CD4-positive, alpha-beta memory T cell (primary cell): Measurements from ENCODE around the gene GRM4. TPM values are rescaled to one million over a fixed set of nuclear protein-coding genes. Genes with fewer than 3 reads are reported as not detected.
A peak's percentile ranks its signal among the peaks of the same experiment; 100 is the strongest.

Experiments used
- CTCF ChIA-PET: fragments of 350-600 bp; sonication (Branson Sonifier 250); formaldehyde crosslinking; loops from one replicate; lab custom pipeline; 2021; ENCODE audit warnings: inconsistent platforms; ENCODE audit not compliant: partially characterized antibody; lab: Charles Lee
- POLR2A ChIA-PET: fragments of 350-600 bp; sonication (Branson Sonifier 250); formaldehyde crosslinking; loops from one replicate; lab custom pipeline; 2021; ENCODE audit not compliant: partially characterized antibody; lab: Charles Lee
- DNase-seq, 5 donors: peaks; one replicate each; pipeline versions ENCODE4 v3.0.0 to v3.0.0-alpha.2; 2020 to 2022; ENCODE audit warnings: mixed read lengths in 1 of 5
- H3K27ac ChIP-seq: one replicate; pipeline ENCODE4 v1.7.0; 2013; ENCODE audit warnings: low read depth, low read length
- H3K27me3 ChIP-seq: 2 replicates; pipeline ENCODE4 v1.7.0; 2013; ENCODE audit warnings: mild to moderate bottlenecking, low read length, moderate library complexity; ENCODE audit not compliant: insufficient read depth
- H3K36me3 ChIP-seq: 2 replicates; pipeline ENCODE4 v1.7.0; 2013; ENCODE audit warnings: mild to moderate bottlenecking, low read length, moderate library complexity; ENCODE audit not compliant: insufficient read depth
- H3K4me1 ChIP-seq: 2 replicates; pipeline ENCODE4 v1.7.0; 2013; ENCODE audit warnings: mild to moderate bottlenecking, low read length, moderate library complexity; ENCODE audit not compliant: insufficient read depth
- H3K4me3 ChIP-seq, 2 donors: one replicate each; pipeline ENCODE4 v1.7.0; 2013; ENCODE audit warnings: low read length in 2 of 2, mild to moderate bottlenecking in 1 of 2
- H3K9me3 ChIP-seq, 2 donors: one replicate each; pipeline ENCODE4 v1.7.0; 2013; ENCODE audit warnings: low read length in 2 of 2, control low read depth in 1 of 2; ENCODE audit not compliant: control insufficient read depth in 1 of 2
- H3K27ac Mint-ChIP-seq, 7 donors: one replicate each; pipeline ENCODE4 v1.8.0; 2020 to 2021; ENCODE audit warnings: mixed read lengths in 7 of 7, mild to moderate bottlenecking in 6 of 7, inconsistent platforms in 3 of 7, moderate library complexity in 3 of 7
- H3K27me3 Mint-ChIP-seq, 2 donors: one replicate each; pipeline ENCODE4 v1.8.0; 2020 to 2021; ENCODE audit warnings: mixed read lengths in 2 of 2
- H3K36me3 Mint-ChIP-seq, 2 donors: one replicate each; pipeline ENCODE4 v1.8.0; 2020 to 2021; ENCODE audit warnings: mixed read lengths in 2 of 2, inconsistent platforms in 1 of 2, mild to moderate bottlenecking in 1 of 2
- H3K4me1 Mint-ChIP-seq, 4 donors: one replicate each; pipeline ENCODE4 v1.8.0; 2020 to 2021; ENCODE audit warnings: mixed read lengths in 4 of 4, mild to moderate bottlenecking in 1 of 4
- H3K4me3 Mint-ChIP-seq, 8 donors: one replicate each; pipeline ENCODE4 v1.8.0; 2020 to 2021; ENCODE audit warnings: mixed read lengths in 8 of 8, mild to moderate bottlenecking in 7 of 8, moderate library complexity in 6 of 8, inconsistent platforms in 3 of 8
- H3K9me3 Mint-ChIP-seq, 8 donors: one replicate each; pipeline ENCODE4 v1.8.0; 2020 to 2021; ENCODE audit warnings: mixed read lengths in 8 of 8, mild to moderate bottlenecking in 5 of 8, inconsistent platforms in 3 of 8, moderate library complexity in 1 of 8
- intact Hi-C: fragments of 100-400 bp; cut with micrococcal nuclease; formaldehyde crosslinking; loops from one replicate; pipeline ENCODE4 v1.15.1; 2023
- polyA plus RNA-seq, 2 donors: library from polyadenylated mRNA; unstranded; fragments of 300-500 nt; fragmentation: Illumina TruSeq; gene quantifications; one replicate each; pipeline ENCODE4 v1.2.3, GENCODE V29; 2021
- total RNA-seq, 2 experiments: library from RNA; stranded (reverse); gene quantifications; one replicate each; pipeline ENCODE4 v1.2.3, GENCODE V29; 2021

The GRM4 gene
- total and polyA plus RNA-seq, 4 experiments from 2014 or later, result 0.09 TPM; not detected in 3

GRCh38 chr6:34142061-34142998 is 3.6 kb downstream of the GRM4 start:
- Histone ChIP-seq H3K4me1 (peaks cover 26% of the 10 kb centered on the region), H3K4me3 (no peak overlapping the region), H3K9me3 (no peaks in the 10 kb centered on the region), H3K27me3 (peaks cover 48% of the 10 kb centered on the region), H3K27ac (no peak overlapping the region), H3K36me3 (no peaks in the 10 kb centered on the region)
- CTCF ChIA-PET, result interaction anchor here (0.8 kb wide), 1 partner anchor 13 kb away, joined by 3 read pairs; no protein-coding TSS in a partner anchor
- POLR2A ChIA-PET, result no interaction called here
- Mint-ChIP-seq H3K36me3 (peaks cover 1 to 4% of the 10 kb centered on the region in 2 donors), H3K9me3 (peaks cover 0 to 1% (median 0%) of the 10 kb centered on the region in 8 donors), H3K27ac (no peak overlapping the region), H3K4me3 (peak overlapping the region in 4 of 8 donors; percentile 43 to 51 (median 45)), H3K27me3 (peaks cover 48 to 63% of the 10 kb centered on the region in 2 donors), H3K4me1 (peaks cover 3 to 32% (median 15%) of the 10 kb centered on the region in 4 donors)
- intact Hi-C loops, result no loop called here
- no peak for DNase-seq

- H3K27me3 ChIP-seq, result peaks cover 52% of the 10 kb centered on the region
- no peak overlapping the region for H3K27ac ChIP-seq
- intact Hi-C loops, result no loop called here
- H3K4me3 ChIP-seq, result no peak overlapping the region
- ChIA-PET CTCF (no interaction called here), POLR2A (no interaction called here)
- H3K9me3 Mint-ChIP-seq, result peaks cover 0 to 1% (median 0%) of the 10 kb centered on the region in 8 donors
- H3K27me3 Mint-ChIP-seq, result peaks cover 51 to 62% of the 10 kb centered on the region in 2 donors
- H3K36me3 ChIP-seq, result no peaks in the 10 kb centered on the region
- peaks cover 0 to 4% of the 10 kb centered on the region in 2 donors for H3K36me3 Mint-ChIP-seq
- no peaks in the 10 kb centered on the region for H3K9me3 ChIP-seq
- no peak for DNase-seq
- H3K4me3 Mint-ChIP-seq, result no peak overlapping the region
- peaks cover 3 to 21% (median 13%) of the 10 kb centered on the region in 4 donors for H3K4me1 Mint-ChIP-seq
- no peak overlapping the region for H3K27ac Mint-ChIP-seq
- H3K4me1 ChIP-seq, result peaks cover 26% of the 10 kb centered on the region
These were observed 5.8 kb downstream of the GRM4 start for GRCh38 chr6:34140075-34140474.

- no peaks in the 10 kb centered on the region for H3K9me3 ChIP-seq
- Mint-ChIP-seq H3K4me3 (no peak overlapping the region), H3K27ac (no peak overlapping the region), H3K9me3 (peaks cover 0 to 1% (median 0%) of the 10 kb centered on the region in 8 donors), H3K27me3 (peaks cover 53 to 66% of the 10 kb centered on the region in 2 donors), H3K36me3 (peaks cover 0 to 4% of the 10 kb centered on the region in 2 donors), H3K4me1 (peaks cover 3 to 21% (median 12%) of the 10 kb centered on the region in 4 donors)
- CTCF ChIA-PET, result no interaction called here
- POLR2A ChIA-PET, result no interaction called here
- H3K4me3 ChIP-seq, result no peak overlapping the region
- peaks cover 48% of the 10 kb centered on the region for H3K27me3 ChIP-seq
- no peaks in the 10 kb centered on the region for H3K36me3 ChIP-seq
- intact Hi-C loops, result no loop called here
- H3K4me1 ChIP-seq, result peaks cover 18% of the 10 kb centered on the region
- H3K27ac ChIP-seq, result no peak overlapping the region
- DNase-seq, result no peak
These were observed 6.9 kb downstream of the GRM4 start for GRCh38 chr6:34138914-34139510.

GRCh38 chr6:34138191-34138590 is 7.7 kb downstream of the GRM4 start:
- H3K27ac ChIP-seq, result no peak overlapping the region
- no peaks in the 10 kb centered on the region for H3K9me3 ChIP-seq
- Mint-ChIP-seq H3K27ac (no peak overlapping the region), H3K9me3 (peaks cover 0 to 1% (median 0%) of the 10 kb centered on the region in 8 donors), H3K27me3 (peaks cover 51 to 66% of the 10 kb centered on the region in 2 donors), H3K4me3 (no peak overlapping the region), H3K4me1 (peaks cover 3 to 14% (median 8%) of the 10 kb centered on the region in 4 donors), H3K36me3 (peaks cover 0 to 4% of the 10 kb centered on the region in 2 donors)
- ChIA-PET CTCF (interaction anchor here (0.6 to 0.7 kb wide), 2 partner anchors 9 to 988 kb away, joined by 3 to 4 read pairs; no protein-coding TSS in a partner anchor), POLR2A (no interaction called here)
- H3K27me3 ChIP-seq, result peaks cover 40% of the 10 kb centered on the region
- no peaks in the 10 kb centered on the region for H3K36me3 ChIP-seq
- H3K4me3 ChIP-seq, result no peak overlapping the region
- peaks cover 10% of the 10 kb centered on the region for H3K4me1 ChIP-seq
- no peak for DNase-seq
- intact Hi-C loops, result no loop called here

GRCh38 chr6:34135541-34135940 is 10.3 kb downstream of the GRM4 start:
- CTCF ChIA-PET, result no interaction called here

GRCh38 chr6:34132486-34133185 is 13.3 kb downstream of the GRM4 start:
- ChIA-PET POLR2A (no interaction called here), CTCF (no interaction called here)
- Histone ChIP-seq H3K27me3 (peaks cover 8% of the 10 kb centered on the region), H3K4me3 (no peak overlapping the region), H3K4me1 (no peaks in the 10 kb centered on the region), H3K9me3 (no peaks in the 10 kb centered on the region), H3K27ac (no peak overlapping the region), H3K36me3 (no peaks in the 10 kb centered on the region)
- no peak overlapping the region for H3K27ac Mint-ChIP-seq
- H3K9me3 Mint-ChIP-seq, result peaks cover 0 to 4% (median 2%) of the 10 kb centered on the region in 8 donors
- peaks cover 0 to 4% (median 1%) of the 10 kb centered on the region in 4 donors for H3K4me1 Mint-ChIP-seq
- DNase-seq, result peak in 3 of 5 donors; percentile 18 to 29 (median 21)
- intact Hi-C loops, result no loop called here
- no peak overlapping the region for H3K4me3 Mint-ChIP-seq
- H3K36me3 Mint-ChIP-seq, result no peaks in the 10 kb centered on the region
- peaks cover 36% of the 10 kb centered on the region in 2 donors for H3K27me3 Mint-ChIP-seq

More at GRCh38 chr6:34135541-34135940, 10.3 kb downstream of the GRM4 start:
- H3K4me1 ChIP-seq, result no peaks in the 10 kb centered on the region
- H3K36me3 Mint-ChIP-seq, result peaks cover 0 to 4% of the 10 kb centered on the region in 2 donors
- peaks cover 0 to 4% (median 2%) of the 10 kb centered on the region in 8 donors for H3K9me3 Mint-ChIP-seq
- POLR2A ChIA-PET, result no interaction called here
- H3K4me1 Mint-ChIP-seq, result peaks cover 0 to 4% (median 1%) of the 10 kb centered on the region in 4 donors
- no peak overlapping the region for H3K4me3 Mint-ChIP-seq
- H3K4me3 ChIP-seq, result no peak overlapping the region
- peaks cover 48 to 58% of the 10 kb centered on the region in 2 donors for H3K27me3 Mint-ChIP-seq
- intact Hi-C loops, result no loop called here
- DNase-seq, result no peak
- H3K27ac ChIP-seq, result no peak overlapping the region
- no peak overlapping the region for H3K27ac Mint-ChIP-seq
- no peaks in the 10 kb centered on the region for H3K36me3 ChIP-seq
- peaks cover 23% of the 10 kb centered on the region for H3K27me3 ChIP-seq
- no peaks in the 10 kb centered on the region for H3K9me3 ChIP-seq
